Measurements from ENCODE around the gene ZBTB34.

The ZBTB34 gene

GRCh38 chr9:126844085-126844484, 16.4 kb upstream of the ZBTB34 start:
- DNase-seq = peak in 1 of 2 experiments; percentile 26

- DNase-seq = no peak
Measured at GRCh38 chr9:126847051-126847450, 13.4 kb upstream of the ZBTB34 start.

GRCh38 chr9:126849591-126850225, 10.7 kb upstream of the ZBTB34 start:
- DNase-seq = no peak

GRCh38 chr9:126851286-126851880, 9.1 kb upstream of the ZBTB34 start:
- DNase-seq = no peak

- DNase-seq = no peak
Measured at GRCh38 chr9:126852086-126852688, 8.3 kb upstream of the ZBTB34 start.

- DNase-seq = no peak
Measured at GRCh38 chr9:126853667-126854066, 6.8 kb upstream of the ZBTB34 start.

- DNase-seq = no peak
Measured at GRCh38 chr9:126854734-126855133, 5.7 kb upstream of the ZBTB34 start.

- no peak for DNase-seq
Measured at GRCh38 chr9:126856326-126856877, 4.0 kb upstream of the ZBTB34 start.

- DNase-seq = no peak
Measured at GRCh38 chr9:126857261-126857960, 3.0 kb upstream of the ZBTB34 start.

GRCh38 chr9:126859111-126859510, 1.3 kb upstream of the ZBTB34 start:
- DNase-seq = no peak

GRCh38 chr9:126860757-126861466, 473 bp downstream of the ZBTB34 start:
- DNase-seq = peak in 1 of 2 experiments; percentile 16

- DNase-seq = no peak
Measured at GRCh38 chr9:126861707-126862103, 1.3 kb downstream of the ZBTB34 start.

GRCh38 chr9:126862104-126862761, 1.8 kb downstream of the ZBTB34 start:
- DNase-seq = no peak

GRCh38 chr9:126864771-126865170, 4.3 kb downstream of the ZBTB34 start:
- no peak for DNase-seq

- DNase-seq = no peak
Measured at GRCh38 chr9:126869368-126869767, 8.9 kb downstream of the ZBTB34 start.

GRCh38 chr9:126872516-126872915, 12.1 kb downstream of the ZBTB34 start:
- DNase-seq = no peak

GRCh38 chr9:126874546-126875314, 14.3 kb downstream of the ZBTB34 start:
- no peak for DNase-seq

GRCh38 chr9:126875756-126876510, 15.5 kb downstream of the ZBTB34 start:
- DNase-seq = no peak

GRCh38 chr9:126876531-126876930, 16.1 kb downstream of the ZBTB34 start:
- no peak for DNase-seq

GRCh38 chr9:126877418-126877817, 17.0 kb downstream of the ZBTB34 start:
- DNase-seq = no peak

GRCh38 chr9:126879288-126879687, 18.8 kb downstream of the ZBTB34 start:
- DNase-seq = no peak

All from SW 1271 (cell line).